ENCODE measurements around the gene TRMT2A.

TRMT2A gene

DNA sequence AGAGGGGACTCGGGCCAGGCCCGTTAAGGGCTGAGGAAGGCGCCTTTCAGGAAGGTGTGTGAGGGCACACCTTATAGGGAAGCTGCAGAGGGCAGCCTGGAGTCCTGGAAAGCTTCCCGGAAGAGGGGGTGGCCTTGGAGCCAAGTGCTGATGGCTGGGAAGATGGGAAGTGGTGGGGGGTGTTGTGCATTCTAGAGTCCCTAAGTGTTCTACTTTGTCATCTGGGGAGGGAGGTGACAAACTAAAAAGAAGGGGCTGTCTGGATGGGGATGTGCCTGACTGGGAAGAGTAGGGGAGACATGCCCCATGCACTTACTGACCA lies 21.4 kb upstream of the TRMT2A start:
- Histone ChIP-seq H3K9me2 (replicated peaks; ENCODE audit: insufficient read depth, low read length) (no peaks in the 10 kb centered on the region), H3K4me2 (ENCODE audit: low read depth, low read length, poor library complexity, severe bottlenecking) (no peak overlapping the region), H3K27ac (ENCODE audit: low read depth, low read length) (no peak overlapping the region), H3K4me3 (ENCODE audit: insufficient read depth, low read length, poor library complexity, severe bottlenecking) (no peak overlapping the region), H3K9ac (ENCODE audit: low read length) (no peak overlapping the region), H4K20me1 (ENCODE audit: low read depth, low read length) (no peaks in the 10 kb centered on the region), H2AFZ (ENCODE audit: low read depth, low read length, severe bottlenecking) (no peak overlapping the region), H3F3A (ENCODE audit: insufficient read depth) (no peaks in the 10 kb centered on the region), H3K27me3 (ENCODE audit: low read length) (no peaks in the 10 kb centered on the region), H3K36me3 (ENCODE audit: low read length) (no peaks in the 10 kb centered on the region), H3K79me2 (ENCODE audit: insufficient read depth, low read length) (no peaks in the 10 kb centered on the region), H3K9me3 (ENCODE audit: insufficient read depth, low read length) (no peaks in the 10 kb centered on the region)
- TF ChIP-seq EZH2phosphoT487 (conservative IDR thresholded peaks at IDR 0.05; ENCODE audit: low read length): no peak
- TF ChIP-seq, protein P1, sequence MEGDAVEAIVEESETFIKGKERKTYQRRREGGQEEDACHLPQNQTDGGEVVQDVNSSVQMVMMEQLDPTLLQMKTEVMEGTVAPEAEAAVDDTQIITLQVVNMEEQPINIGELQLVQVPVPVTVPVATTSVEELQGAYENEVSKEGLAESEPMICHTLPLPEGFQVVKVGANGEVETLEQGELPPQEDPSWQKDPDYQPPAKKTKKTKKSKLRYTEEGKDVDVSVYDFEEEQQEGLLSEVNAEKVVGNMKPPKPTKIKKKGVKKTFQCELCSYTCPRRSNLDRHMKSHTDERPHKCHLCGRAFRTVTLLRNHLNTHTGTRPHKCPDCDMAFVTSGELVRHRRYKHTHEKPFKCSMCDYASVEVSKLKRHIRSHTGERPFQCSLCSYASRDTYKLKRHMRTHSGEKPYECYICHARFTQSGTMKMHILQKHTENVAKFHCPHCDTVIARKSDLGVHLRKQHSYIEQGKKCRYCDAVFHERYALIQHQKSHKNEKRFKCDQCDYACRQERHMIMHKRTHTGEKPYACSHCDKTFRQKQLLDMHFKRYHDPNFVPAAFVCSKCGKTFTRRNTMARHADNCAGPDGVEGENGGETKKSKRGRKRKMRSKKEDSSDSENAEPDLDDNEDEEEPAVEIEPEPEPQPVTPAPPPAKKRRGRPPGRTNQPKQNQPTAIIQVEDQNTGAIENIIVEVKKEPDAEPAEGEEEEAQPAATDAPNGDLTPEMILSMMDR (IDR thresholded peaks at IDR 0.05; ENCODE audit: insufficient read depth, low read length, poor library complexity, severe bottlenecking): no peak

DNA sequence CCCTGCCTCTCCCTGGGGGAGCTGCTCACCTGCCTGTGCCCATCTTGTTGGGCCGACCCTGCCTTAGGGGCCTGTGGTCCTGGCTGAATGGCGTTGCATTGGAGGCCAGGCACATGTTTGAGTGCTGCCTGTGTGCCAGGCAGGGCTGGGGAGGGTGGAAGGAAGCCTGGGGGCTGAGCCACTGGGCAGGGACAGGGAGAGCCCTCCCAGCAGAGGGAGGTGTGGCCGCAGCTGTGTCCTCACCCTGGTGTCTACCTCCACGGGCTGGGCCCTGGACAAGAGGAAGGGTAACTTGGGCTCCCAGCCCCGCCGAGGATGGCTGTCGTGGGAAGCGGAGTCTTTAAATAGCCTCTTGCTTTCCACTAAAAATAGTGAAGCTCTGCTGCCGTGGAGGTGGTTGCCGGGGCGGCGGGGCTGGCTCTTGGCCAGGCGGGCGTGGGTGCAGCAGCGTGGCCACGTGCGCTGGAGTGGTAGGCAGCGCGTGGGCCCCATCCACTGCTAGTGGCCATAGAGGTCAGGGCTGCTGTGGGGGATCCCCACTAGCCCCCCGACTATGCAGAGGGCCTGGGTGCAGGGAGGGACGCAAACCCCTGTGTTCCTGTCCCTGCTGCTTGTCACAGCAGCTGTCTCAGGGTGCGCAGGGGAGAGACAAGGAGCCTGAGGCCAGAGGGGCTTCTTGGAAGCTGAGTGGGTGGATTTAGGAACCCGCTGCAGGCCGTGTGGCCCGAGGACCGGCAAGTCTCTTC lies 20.8 kb upstream of the TRMT2A start:
- no peak for TF ChIP-seq EZH2phosphoT487 (conservative IDR thresholded peaks at IDR 0.05; ENCODE audit: low read length)
- TF ChIP-seq, protein P1 (IDR thresholded peaks at IDR 0.05; ENCODE audit: insufficient read depth, low read length, poor library complexity, severe bottlenecking): no peak
- Histone ChIP-seq H3K27ac (ENCODE audit: low read depth, low read length) (no peak overlapping the region), H4K20me1 (ENCODE audit: low read depth, low read length) (no peaks in the 10 kb centered on the region), H2AFZ (ENCODE audit: low read depth, low read length, severe bottlenecking) (no peak overlapping the region), H3K4me2 (ENCODE audit: low read depth, low read length, poor library complexity, severe bottlenecking) (no peak overlapping the region), H3K9ac (ENCODE audit: low read length) (no peak overlapping the region), H3K36me3 (ENCODE audit: low read length) (no peaks in the 10 kb centered on the region), H3K4me3 (ENCODE audit: insufficient read depth, low read length, poor library complexity, severe bottlenecking) (no peak overlapping the region), H3K79me2 (ENCODE audit: insufficient read depth, low read length) (no peaks in the 10 kb centered on the region), H3F3A (ENCODE audit: insufficient read depth) (no peaks in the 10 kb centered on the region), H3K9me3 (ENCODE audit: insufficient read depth, low read length) (no peaks in the 10 kb centered on the region), H3K27me3 (ENCODE audit: low read length) (no peaks in the 10 kb centered on the region), H3K9me2 (replicated peaks; ENCODE audit: insufficient read depth, low read length) (no peaks in the 10 kb centered on the region)

DNA sequence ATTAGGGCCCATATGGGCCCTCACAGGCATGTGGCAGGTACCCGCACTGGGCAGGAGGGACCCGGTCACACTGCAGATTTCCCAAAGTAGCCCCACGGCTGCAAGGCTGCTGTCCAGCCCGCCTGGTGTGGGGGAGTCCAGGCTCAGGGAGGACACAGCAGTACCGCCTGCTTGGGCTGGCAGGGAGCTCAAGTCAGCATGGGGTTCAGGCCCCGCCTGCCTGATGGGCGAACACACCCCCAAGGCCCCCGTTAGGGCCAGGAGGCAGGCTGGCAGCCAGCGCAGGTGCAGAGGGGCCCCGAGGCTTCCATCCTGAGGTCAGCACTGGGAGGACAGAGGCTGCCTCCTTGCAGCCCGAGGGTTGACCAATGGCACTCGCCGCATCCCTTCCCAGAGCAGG lies 20.1 kb upstream of the TRMT2A start:
- H3K9me2 ChIP-seq (replicated peaks; ENCODE audit: insufficient read depth, low read length): no peaks in the 10 kb centered on the region
- H3K27me3 ChIP-seq (ENCODE audit: low read length): no peaks in the 10 kb centered on the region
- H3K9me3 ChIP-seq (ENCODE audit: insufficient read depth, low read length): no peaks in the 10 kb centered on the region
- no peaks in the 10 kb centered on the region for H3K36me3 ChIP-seq (ENCODE audit: low read length)
- H3F3A ChIP-seq (ENCODE audit: insufficient read depth): no peaks in the 10 kb centered on the region
- no peaks in the 10 kb centered on the region for H4K20me1 ChIP-seq (ENCODE audit: low read depth, low read length)
- no peak overlapping the region for H3K27ac ChIP-seq (ENCODE audit: low read depth, low read length)
- H3K4me3 ChIP-seq (ENCODE audit: insufficient read depth, low read length, poor library complexity, severe bottlenecking): no peak overlapping the region
- no peak overlapping the region for H2AFZ ChIP-seq (ENCODE audit: low read depth, low read length, severe bottlenecking)
- H3K79me2 ChIP-seq (ENCODE audit: insufficient read depth, low read length): no peaks in the 10 kb centered on the region
- no peak overlapping the region for H3K9ac ChIP-seq (ENCODE audit: low read length)
- no peak for TF ChIP-seq EZH2phosphoT487 (conservative IDR thresholded peaks at IDR 0.05; ENCODE audit: low read length)
- TF ChIP-seq, protein P1 (IDR thresholded peaks at IDR 0.05; ENCODE audit: insufficient read depth, low read length, poor library complexity, severe bottlenecking): no peak
- no peak overlapping the region for H3K4me2 ChIP-seq (ENCODE audit: low read depth, low read length, poor library complexity, severe bottlenecking)

All from SU-DHL-6 (cell line).